WTC11 (cell line): Measurements from ENCODE around the gene KRT6C.
"Not testable (repeated sequence)": the region's sequence is repeated elsewhere in the genome, so short reads cannot be mapped to it uniquely, and the experiment has no call there.

ENCODE experiments used
- ATF1 ChIP-seq: sonication (generic); formaldehyde crosslinking; IDR thresholded peaks from 2 replicates; pipeline ENCODE4 v1.8.1; 2023; ENCODE audit warnings: mild to moderate bottlenecking, moderate library complexity, missing genetic modification reagents
- GABPB1 ChIP-seq: sonication (generic); formaldehyde crosslinking; IDR thresholded peaks from 2 replicates; pipeline ENCODE4 v1.8.1; 2023; ENCODE audit warnings: mild to moderate bottlenecking, missing genetic modification reagents
- HMGA2 ChIP-seq: fragments of 250-450 bp; sonication (Bioruptor Pico); IDR thresholded peaks from 2 replicates; pipeline ENCODE4 v1.4.0; 2021; ENCODE audit warnings: mild to moderate bottlenecking, moderate library complexity
- JUN ChIP-seq: sonication (generic); formaldehyde crosslinking; IDR thresholded peaks from 2 replicates; pipeline ENCODE4 v1.8.0; 2023; ENCODE audit warnings: mild to moderate bottlenecking, missing genetic modification reagents
- SMAD4 ChIP-seq: sonication (generic); formaldehyde crosslinking; IDR thresholded peaks from 2 replicates; pipeline ENCODE4 v1.8.0; 2022; ENCODE audit warnings: mild to moderate bottlenecking, missing genetic modification reagents
- TP53 ChIP-seq: sonication (generic); formaldehyde crosslinking; IDR thresholded peaks from 2 replicates; pipeline ENCODE4 v1.8.1; 2023; ENCODE audit warnings: mild to moderate bottlenecking, missing genetic modification reagents
- TF ChIP-seq, protein P1 (sequence below): sonication (generic); formaldehyde crosslinking; IDR thresholded peaks from 2 replicates; pipeline ENCODE4 v1.8.1; 2023; ENCODE audit warnings: mild to moderate bottlenecking, missing genetic modification reagents, borderline replicate concordance
- TF ChIP-seq, protein P2 (sequence below): fragments of 200-600 bp; IDR thresholded peaks from 2 replicates; pipeline ENCODE4 v1.8.0; 2022; ENCODE audit warnings: antibody characterized with exemption
- TF ChIP-seq, protein P3 (sequence below): fragments of 250-450 bp; sonication (Bioruptor Pico); IDR thresholded peaks from 2 replicates; pipeline ENCODE4 v1.9.0; 2021; ENCODE audit warnings: moderate library complexity, mild to moderate bottlenecking, inconsistent platforms, borderline replicate concordance
- TF ChIP-seq, protein P4 (sequence below): sonication (generic); formaldehyde crosslinking; IDR thresholded peaks from 2 replicates; pipeline ENCODE4 v1.8.1; 2022; ENCODE audit warnings: low read depth, mild to moderate bottlenecking, moderate library complexity, missing genetic modification reagents, borderline replicate concordance
- TF ChIP-seq, protein P5 (sequence below): sonication (generic); formaldehyde crosslinking; IDR thresholded peaks from 2 replicates; pipeline ENCODE4 v1.8.0; 2022; ENCODE audit warnings: missing genetic modification reagents
- TF ChIP-seq, protein P6 (sequence below): sonication (generic); formaldehyde crosslinking; IDR thresholded peaks from 2 replicates; pipeline ENCODE4 v1.8.1; 2023; ENCODE audit warnings: mild to moderate bottlenecking, missing genetic modification reagents
- TF ChIP-seq, protein P7 (sequence below): sonication (generic); formaldehyde crosslinking; IDR thresholded peaks from 2 replicates; pipeline ENCODE4 v1.8.1; 2022; ENCODE audit warnings: low read depth, missing genetic modification reagents, borderline replicate concordance

DNA sequence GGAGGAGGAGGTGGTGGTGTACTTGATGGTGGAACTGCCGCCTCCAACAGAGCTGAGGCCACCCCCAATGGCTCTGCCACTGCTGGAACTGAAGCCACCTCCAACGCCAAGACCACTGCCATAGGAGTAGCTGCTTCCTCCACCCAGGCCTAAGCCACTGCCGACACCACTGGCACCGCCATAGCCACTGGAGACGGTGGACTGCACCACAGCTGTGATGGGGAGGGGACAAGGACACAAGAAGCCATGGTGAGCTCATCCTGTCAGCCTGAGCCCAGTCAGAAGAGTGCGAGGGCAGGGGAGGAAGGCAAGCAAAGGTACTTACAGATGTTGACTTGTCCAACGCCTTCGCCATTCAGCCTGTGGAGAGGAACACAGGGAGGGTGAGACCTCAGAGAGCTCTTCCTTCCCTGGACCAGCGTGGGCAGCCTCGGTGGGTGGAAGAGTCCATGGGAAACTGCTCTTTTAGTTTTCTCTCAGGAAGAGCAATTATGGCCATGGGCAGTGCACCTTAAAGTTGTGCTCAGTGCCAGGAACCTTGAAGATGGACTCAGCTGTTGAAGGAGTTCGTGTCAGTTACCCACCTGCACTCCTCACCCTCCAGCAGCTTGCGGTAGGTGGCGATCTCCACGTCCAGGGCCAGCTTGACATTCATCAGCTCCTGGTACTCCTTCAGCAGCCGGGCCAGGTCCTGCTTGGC lies 14.3 kb upstream of the KRT6C start:
- TF ChIP-seq, protein P1, sequence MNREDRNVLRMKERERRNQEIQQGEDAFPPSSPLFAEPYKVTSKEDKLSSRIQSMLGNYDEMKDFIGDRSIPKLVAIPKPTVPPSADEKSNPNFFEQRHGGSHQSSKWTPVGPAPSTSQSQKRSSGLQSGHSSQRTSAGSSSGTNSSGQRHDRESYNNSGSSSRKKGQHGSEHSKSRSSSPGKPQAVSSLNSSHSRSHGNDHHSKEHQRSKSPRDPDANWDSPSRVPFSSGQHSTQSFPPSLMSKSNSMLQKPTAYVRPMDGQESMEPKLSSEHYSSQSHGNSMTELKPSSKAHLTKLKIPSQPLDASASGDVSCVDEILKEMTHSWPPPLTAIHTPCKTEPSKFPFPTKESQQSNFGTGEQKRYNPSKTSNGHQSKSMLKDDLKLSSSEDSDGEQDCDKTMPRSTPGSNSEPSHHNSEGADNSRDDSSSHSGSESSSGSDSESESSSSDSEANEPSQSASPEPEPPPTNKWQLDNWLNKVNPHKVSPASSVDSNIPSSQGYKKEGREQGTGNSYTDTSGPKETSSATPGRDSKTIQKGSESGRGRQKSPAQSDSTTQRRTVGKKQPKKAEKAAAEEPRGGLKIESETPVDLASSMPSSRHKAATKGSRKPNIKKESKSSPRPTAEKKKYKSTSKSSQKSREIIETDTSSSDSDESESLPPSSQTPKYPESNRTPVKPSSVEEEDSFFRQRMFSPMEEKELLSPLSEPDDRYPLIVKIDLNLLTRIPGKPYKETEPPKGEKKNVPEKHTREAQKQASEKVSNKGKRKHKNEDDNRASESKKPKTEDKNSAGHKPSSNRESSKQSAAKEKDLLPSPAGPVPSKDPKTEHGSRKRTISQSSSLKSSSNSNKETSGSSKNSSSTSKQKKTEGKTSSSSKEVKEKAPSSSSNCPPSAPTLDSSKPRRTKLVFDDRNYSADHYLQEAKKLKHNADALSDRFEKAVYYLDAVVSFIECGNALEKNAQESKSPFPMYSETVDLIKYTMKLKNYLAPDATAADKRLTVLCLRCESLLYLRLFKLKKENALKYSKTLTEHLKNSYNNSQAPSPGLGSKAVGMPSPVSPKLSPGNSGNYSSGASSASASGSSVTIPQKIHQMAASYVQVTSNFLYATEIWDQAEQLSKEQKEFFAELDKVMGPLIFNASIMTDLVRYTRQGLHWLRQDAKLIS (CRISPR knock-in tag): not testable (repeated sequence)
- TF ChIP-seq ATF1 (CRISPR knock-in tag); TP53; HMGA2 (CRISPR knock-in tag); JUN; SMAD4; GABPB1 (CRISPR knock-in tag): not testable (repeated sequence)
- TF ChIP-seq, protein P2, sequence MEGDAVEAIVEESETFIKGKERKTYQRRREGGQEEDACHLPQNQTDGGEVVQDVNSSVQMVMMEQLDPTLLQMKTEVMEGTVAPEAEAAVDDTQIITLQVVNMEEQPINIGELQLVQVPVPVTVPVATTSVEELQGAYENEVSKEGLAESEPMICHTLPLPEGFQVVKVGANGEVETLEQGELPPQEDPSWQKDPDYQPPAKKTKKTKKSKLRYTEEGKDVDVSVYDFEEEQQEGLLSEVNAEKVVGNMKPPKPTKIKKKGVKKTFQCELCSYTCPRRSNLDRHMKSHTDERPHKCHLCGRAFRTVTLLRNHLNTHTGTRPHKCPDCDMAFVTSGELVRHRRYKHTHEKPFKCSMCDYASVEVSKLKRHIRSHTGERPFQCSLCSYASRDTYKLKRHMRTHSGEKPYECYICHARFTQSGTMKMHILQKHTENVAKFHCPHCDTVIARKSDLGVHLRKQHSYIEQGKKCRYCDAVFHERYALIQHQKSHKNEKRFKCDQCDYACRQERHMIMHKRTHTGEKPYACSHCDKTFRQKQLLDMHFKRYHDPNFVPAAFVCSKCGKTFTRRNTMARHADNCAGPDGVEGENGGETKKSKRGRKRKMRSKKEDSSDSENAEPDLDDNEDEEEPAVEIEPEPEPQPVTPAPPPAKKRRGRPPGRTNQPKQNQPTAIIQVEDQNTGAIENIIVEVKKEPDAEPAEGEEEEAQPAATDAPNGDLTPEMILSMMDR: not testable (repeated sequence)
- TF ChIP-seq, protein P3, sequence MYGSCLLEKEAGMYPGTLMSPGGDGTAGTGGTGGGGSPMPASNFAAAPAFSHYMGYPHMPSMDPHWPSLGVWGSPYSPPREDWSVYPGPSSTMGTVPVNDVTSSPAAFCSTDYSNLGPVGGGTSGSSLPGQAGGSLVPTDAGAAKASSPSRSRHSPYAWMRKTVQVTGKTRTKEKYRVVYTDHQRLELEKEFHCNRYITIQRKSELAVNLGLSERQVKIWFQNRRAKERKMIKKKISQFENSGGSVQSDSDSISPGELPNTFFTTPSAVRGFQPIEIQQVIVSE (CRISPR knock-in tag): not testable (repeated sequence)
- TF ChIP-seq, protein P4, sequence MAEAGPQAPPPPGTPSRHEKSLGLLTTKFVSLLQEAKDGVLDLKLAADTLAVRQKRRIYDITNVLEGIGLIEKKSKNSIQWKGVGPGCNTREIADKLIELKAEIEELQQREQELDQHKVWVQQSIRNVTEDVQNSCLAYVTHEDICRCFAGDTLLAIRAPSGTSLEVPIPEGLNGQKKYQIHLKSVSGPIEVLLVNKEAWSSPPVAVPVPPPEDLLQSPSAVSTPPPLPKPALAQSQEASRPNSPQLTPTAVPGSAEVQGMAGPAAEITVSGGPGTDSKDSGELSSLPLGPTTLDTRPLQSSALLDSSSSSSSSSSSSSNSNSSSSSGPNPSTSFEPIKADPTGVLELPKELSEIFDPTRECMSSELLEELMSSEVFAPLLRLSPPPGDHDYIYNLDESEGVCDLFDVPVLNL (CRISPR knock-in tag): not testable (repeated sequence)
- TF ChIP-seq, protein P5, sequence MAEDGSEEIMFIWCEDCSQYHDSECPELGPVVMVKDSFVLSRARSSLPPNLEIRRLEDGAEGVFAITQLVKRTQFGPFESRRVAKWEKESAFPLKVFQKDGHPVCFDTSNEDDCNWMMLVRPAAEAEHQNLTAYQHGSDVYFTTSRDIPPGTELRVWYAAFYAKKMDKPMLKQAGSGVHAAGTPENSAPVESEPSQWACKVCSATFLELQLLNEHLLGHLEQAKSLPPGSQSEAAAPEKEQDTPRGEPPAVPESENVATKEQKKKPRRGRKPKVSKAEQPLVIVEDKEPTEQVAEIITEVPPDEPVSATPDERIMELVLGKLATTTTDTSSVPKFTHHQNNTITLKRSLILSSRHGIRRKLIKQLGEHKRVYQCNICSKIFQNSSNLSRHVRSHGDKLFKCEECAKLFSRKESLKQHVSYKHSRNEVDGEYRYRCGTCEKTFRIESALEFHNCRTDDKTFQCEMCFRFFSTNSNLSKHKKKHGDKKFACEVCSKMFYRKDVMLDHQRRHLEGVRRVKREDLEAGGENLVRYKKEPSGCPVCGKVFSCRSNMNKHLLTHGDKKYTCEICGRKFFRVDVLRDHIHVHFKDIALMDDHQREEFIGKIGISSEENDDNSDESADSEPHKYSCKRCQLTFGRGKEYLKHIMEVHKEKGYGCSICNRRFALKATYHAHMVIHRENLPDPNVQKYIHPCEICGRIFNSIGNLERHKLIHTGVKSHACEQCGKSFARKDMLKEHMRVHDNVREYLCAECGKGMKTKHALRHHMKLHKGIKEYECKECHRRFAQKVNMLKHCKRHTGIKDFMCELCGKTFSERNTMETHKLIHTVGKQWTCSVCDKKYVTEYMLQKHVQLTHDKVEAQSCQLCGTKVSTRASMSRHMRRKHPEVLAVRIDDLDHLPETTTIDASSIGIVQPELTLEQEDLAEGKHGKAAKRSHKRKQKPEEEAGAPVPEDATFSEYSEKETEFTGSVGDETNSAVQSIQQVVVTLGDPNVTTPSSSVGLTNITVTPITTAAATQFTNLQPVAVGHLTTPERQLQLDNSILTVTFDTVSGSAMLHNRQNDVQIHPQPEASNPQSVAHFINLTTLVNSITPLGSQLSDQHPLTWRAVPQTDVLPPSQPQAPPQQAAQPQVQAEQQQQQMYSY: not testable (repeated sequence)
- TF ChIP-seq, protein P6, sequence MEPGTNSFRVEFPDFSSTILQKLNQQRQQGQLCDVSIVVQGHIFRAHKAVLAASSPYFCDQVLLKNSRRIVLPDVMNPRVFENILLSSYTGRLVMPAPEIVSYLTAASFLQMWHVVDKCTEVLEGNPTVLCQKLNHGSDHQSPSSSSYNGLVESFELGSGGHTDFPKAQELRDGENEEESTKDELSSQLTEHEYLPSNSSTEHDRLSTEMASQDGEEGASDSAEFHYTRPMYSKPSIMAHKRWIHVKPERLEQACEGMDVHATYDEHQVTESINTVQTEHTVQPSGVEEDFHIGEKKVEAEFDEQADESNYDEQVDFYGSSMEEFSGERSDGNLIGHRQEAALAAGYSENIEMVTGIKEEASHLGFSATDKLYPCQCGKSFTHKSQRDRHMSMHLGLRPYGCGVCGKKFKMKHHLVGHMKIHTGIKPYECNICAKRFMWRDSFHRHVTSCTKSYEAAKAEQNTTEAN (CRISPR knock-in tag): not testable (repeated sequence)
- TF ChIP-seq, protein P7, sequence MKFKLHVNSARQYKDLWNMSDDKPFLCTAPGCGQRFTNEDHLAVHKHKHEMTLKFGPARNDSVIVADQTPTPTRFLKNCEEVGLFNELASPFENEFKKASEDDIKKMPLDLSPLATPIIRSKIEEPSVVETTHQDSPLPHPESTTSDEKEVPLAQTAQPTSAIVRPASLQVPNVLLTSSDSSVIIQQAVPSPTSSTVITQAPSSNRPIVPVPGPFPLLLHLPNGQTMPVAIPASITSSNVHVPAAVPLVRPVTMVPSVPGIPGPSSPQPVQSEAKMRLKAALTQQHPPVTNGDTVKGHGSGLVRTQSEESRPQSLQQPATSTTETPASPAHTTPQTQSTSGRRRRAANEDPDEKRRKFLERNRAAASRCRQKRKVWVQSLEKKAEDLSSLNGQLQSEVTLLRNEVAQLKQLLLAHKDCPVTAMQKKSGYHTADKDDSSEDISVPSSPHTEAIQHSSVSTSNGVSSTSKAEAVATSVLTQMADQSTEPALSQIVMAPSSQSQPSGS (CRISPR knock-in tag): not testable (repeated sequence)
